NB4 (cell line): ENCODE data around the gene ZNF777.

Experiments
- DNase-seq: peaks from one replicate; pipeline ENCODE4 v3.0.0; 2010; ENCODE audit warnings: low read depth
- H3K4me3 ChIP-seq: one replicate; pipeline ENCODE4 v1.5.1; 2011; ENCODE audit warnings: mild to moderate bottlenecking, low read depth, low read length, moderate library complexity
- MYC ChIP-seq: IDR thresholded peaks from 2 replicates; pipeline ENCODE4 v1.6.1; 2011; ENCODE audit warnings: low read depth, low read length
- POLR2A ChIP-seq: IDR thresholded peaks from 2 replicates; pipeline ENCODE4 v1.6.1; 2011; ENCODE audit warnings: mild to moderate bottlenecking; ENCODE audit not compliant: insufficient read length; ENCODE audit errors: extremely low read depth
- TF ChIP-seq, protein P1 (sequence below): IDR thresholded peaks from one replicate; pipeline ENCODE4 v1.5.1; 2012; ENCODE audit warnings: low read depth, low read length
- TF ChIP-seq, protein P2 (sequence below): IDR thresholded peaks from 2 replicates; pipeline ENCODE4 v1.6.1; 2011; ENCODE audit warnings: low read depth, low read length

ZNF777 gene

DNA sequence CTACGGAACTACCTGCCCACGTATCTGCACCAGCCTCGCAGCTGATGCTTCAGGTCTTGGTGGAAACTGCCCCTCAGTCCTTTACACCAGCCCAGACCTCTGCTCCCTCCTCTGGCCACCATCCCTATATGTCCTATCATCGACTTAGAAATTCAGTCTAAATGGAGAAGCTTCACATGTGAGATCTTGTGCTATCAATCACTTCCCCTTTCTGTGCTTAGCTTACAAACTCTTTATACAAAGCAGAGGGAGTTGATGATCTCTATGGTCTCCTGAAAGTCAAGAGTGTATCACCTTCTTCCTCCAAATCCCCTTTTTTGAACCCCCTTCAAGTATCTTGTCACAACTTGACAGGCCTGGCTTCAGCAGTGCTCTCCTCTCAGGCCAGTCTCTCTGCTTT lies 30.7 kb downstream of the ZNF777 start:
- no peak for TF ChIP-seq MYC
- TF ChIP-seq, protein P1, sequence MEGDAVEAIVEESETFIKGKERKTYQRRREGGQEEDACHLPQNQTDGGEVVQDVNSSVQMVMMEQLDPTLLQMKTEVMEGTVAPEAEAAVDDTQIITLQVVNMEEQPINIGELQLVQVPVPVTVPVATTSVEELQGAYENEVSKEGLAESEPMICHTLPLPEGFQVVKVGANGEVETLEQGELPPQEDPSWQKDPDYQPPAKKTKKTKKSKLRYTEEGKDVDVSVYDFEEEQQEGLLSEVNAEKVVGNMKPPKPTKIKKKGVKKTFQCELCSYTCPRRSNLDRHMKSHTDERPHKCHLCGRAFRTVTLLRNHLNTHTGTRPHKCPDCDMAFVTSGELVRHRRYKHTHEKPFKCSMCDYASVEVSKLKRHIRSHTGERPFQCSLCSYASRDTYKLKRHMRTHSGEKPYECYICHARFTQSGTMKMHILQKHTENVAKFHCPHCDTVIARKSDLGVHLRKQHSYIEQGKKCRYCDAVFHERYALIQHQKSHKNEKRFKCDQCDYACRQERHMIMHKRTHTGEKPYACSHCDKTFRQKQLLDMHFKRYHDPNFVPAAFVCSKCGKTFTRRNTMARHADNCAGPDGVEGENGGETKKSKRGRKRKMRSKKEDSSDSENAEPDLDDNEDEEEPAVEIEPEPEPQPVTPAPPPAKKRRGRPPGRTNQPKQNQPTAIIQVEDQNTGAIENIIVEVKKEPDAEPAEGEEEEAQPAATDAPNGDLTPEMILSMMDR: no peak
- TF ChIP-seq, protein P2, sequence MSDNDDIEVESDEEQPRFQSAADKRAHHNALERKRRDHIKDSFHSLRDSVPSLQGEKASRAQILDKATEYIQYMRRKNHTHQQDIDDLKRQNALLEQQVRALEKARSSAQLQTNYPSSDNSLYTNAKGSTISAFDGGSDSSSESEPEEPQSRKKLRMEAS: no peak
- TF ChIP-seq POLR2A: no peak
- H3K4me3 ChIP-seq: no peak overlapping the region
- peak; percentile 37 for DNase-seq

DNA sequence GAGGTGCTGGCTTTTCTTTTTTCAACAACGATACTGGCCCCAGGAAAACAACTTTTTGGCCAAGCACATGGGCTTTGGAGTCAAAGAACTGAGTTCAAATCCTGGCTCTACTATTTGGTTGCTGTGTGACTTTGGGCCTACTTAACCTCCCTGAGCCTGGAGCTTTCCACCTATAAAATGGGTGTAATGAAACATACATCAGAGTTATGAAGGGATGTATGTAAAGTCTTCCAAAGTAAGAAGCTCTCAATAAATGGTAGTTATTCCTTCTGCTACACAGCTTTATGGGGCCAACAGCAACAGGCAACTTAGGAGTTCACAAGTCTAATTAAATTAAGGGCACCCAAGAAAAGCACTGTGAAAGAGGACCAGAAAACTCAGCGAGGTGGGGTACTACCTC lies 33.0 kb downstream of the ZNF777 start:
- TF ChIP-seq, protein P1: no peak
- TF ChIP-seq MYC (no peak), POLR2A (no peak)
- TF ChIP-seq, protein P2: no peak
- H3K4me3 ChIP-seq: no peak overlapping the region
- DNase-seq: no peak

DNA sequence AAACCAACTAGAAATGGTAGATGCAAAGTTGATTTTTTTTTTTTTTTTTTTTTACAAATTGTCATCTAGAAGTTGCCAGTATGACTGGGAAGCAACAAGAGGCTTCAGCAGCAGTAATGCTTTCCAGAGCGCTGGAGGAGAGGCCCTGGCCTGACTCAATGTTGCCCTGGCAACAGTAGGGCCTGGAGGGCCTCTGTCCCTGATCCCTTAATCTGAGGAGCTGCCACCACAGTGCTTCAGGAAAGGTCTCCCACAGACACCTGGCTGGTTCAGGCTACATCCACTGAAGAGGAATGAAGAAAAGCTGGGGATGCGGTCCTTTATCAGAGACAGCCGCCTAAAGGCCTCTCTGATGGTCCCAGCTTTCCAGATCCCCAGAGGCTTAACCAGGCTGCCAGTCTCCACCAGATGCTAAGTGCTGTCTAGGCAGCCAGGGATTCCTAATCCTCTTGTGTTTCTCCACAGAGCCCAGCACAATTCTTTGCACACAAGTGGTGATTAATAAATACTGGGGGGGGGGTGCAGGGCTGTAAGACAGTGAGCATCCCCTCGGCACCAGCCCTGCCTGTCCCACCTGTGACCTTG lies 33.7 kb downstream of the ZNF777 start:
- DNase-seq: no peak

DNA sequence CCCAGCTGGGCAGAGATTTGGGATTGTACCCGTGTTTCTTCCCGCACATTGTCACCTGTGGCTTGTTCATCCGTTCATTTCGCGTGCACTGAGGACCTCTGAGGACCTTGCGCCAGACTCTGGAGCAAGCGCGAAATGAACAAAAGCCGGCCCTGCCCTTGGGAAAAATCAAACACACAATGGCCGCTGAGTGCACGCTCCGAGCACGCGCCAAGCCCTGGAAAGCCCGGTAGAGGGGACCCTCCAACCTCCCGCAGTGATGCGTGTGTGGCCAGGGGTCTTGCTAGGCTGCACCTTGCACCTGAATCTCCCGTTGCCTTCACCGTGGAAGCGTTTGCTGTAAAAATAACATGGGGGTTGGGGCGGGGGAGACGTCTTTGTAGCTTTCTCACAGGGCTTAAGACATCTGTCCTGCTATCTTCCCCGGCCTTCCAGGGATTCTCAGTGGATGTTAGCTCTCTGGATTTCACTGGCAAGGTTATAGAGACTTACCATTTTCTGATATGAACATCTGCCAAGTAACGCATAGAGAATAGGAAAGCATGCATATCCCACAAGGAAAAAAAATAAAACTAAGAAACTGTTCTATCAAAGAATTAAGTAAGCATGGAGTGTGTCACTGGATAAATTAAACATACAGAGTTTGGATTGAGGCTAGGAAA lies 37.3 kb downstream of the ZNF777 start:
- DNase-seq: no peak
- TF ChIP-seq, protein P1: no peak
- TF ChIP-seq MYC (no peak), POLR2A (no peak)
- TF ChIP-seq, protein P2: no peak
- H3K4me3 ChIP-seq: no peak overlapping the region

More for the DNA sequence above, 33.7 kb downstream of the ZNF777 start:
- TF ChIP-seq, protein P2: no peak
- TF ChIP-seq MYC: no peak
- TF ChIP-seq, protein P1: no peak
- no peak for TF ChIP-seq POLR2A
- no peak overlapping the region for H3K4me3 ChIP-seq

DNA sequence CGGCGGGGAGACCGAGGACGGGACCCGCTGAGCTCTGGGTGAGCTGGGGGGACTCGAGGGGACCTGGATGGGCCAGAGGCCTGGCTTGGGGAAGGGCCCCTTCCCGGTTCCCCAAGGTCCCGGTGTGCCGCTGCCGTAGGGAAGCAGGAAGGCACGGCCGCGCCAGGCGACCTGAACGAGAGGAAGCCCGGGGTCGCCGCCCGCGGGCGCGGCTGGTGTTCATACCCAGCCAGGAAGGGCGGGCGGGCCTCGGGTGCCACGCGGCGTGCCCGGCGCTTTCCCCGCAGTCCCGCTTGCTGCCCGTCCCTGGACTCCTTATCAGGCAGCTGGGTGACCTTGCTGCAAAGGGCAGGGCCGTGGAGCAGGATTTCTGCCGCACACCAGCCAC lies 38.0 kb downstream of the ZNF777 start:
- no peak overlapping the region for H3K4me3 ChIP-seq
- no peak for TF ChIP-seq POLR2A
- TF ChIP-seq, protein P2: no peak
- TF ChIP-seq, protein P1: no peak
- TF ChIP-seq MYC: no peak
- no peak for DNase-seq
